ENCODE data around the gene NFYB.
"Not testable (repeated sequence)": the region's sequence is repeated elsewhere in the genome, so short reads cannot be mapped to it uniquely, and the experiment has no call there.

Gene NFYB

GRCh38 chr12:104165801-104166200 lies 27.8 kb upstream of the NFYB start:
- Histone ChIP-seq H3K4me3 (ENCODE audit: low read depth, low read length, poor library complexity, severe bottlenecking) (no peak overlapping the region), H3K9me3 (ENCODE audit: low read length) (no peaks in the 10 kb centered on the region), H3K4me2 (ENCODE audit: low read length) (no peak overlapping the region), H3K9ac (ENCODE audit: low read length) (no peak overlapping the region), H3K27ac (ENCODE audit: low read depth, low read length, poor library complexity, severe bottlenecking) (no peak overlapping the region), H3K4me1 (ENCODE audit: insufficient read depth, low read length, severe bottlenecking) (no peaks in the 10 kb centered on the region), H3K27me3 (ENCODE audit: insufficient read depth, low read length) (no peaks in the 10 kb centered on the region), H4K20me1 (ENCODE audit: insufficient read depth, low read length) (no peaks in the 10 kb centered on the region), H3K36me3 (ENCODE audit: insufficient read depth, low read length) (no peaks in the 10 kb centered on the region), H3F3A (ENCODE audit: insufficient read depth, low read length) (no peaks in the 10 kb centered on the region), H3K79me2 (ENCODE audit: insufficient read depth, low read length) (no peaks in the 10 kb centered on the region), H2AFZ (ENCODE audit: low read length) (no peak overlapping the region), H3K9me2 (ENCODE audit: low read depth, low read length) (no peaks in the 10 kb centered on the region)
- TF ChIP-seq, protein P1, sequence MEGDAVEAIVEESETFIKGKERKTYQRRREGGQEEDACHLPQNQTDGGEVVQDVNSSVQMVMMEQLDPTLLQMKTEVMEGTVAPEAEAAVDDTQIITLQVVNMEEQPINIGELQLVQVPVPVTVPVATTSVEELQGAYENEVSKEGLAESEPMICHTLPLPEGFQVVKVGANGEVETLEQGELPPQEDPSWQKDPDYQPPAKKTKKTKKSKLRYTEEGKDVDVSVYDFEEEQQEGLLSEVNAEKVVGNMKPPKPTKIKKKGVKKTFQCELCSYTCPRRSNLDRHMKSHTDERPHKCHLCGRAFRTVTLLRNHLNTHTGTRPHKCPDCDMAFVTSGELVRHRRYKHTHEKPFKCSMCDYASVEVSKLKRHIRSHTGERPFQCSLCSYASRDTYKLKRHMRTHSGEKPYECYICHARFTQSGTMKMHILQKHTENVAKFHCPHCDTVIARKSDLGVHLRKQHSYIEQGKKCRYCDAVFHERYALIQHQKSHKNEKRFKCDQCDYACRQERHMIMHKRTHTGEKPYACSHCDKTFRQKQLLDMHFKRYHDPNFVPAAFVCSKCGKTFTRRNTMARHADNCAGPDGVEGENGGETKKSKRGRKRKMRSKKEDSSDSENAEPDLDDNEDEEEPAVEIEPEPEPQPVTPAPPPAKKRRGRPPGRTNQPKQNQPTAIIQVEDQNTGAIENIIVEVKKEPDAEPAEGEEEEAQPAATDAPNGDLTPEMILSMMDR (IDR thresholded peaks at IDR 0.05; ENCODE audit: low read length): no peak
- TF ChIP-seq EZH2 (IDR thresholded peaks at IDR 0.05; ENCODE audit: borderline replicate concordance, low read length): no peak

GRCh38 chr12:104164634-104165033 lies 26.6 kb upstream of the NFYB start:
- TF ChIP-seq, protein P1 (IDR thresholded peaks at IDR 0.05; ENCODE audit: low read length): no peak
- TF ChIP-seq EZH2 (IDR thresholded peaks at IDR 0.05; ENCODE audit: borderline replicate concordance, low read length): no peak
- Histone ChIP-seq H4K20me1 (ENCODE audit: insufficient read depth, low read length) (no peaks in the 10 kb centered on the region), H3K9me2 (ENCODE audit: low read depth, low read length) (no peaks in the 10 kb centered on the region), H3K27ac (ENCODE audit: low read depth, low read length, poor library complexity, severe bottlenecking) (no peak overlapping the region), H2AFZ (ENCODE audit: low read length) (no peak overlapping the region), H3K4me3 (ENCODE audit: low read depth, low read length, poor library complexity, severe bottlenecking) (no peak overlapping the region), H3K4me2 (ENCODE audit: low read length) (no peak overlapping the region), H3K79me2 (ENCODE audit: insufficient read depth, low read length) (no peaks in the 10 kb centered on the region), H3K4me1 (ENCODE audit: insufficient read depth, low read length, severe bottlenecking) (no peaks in the 10 kb centered on the region), H3F3A (ENCODE audit: insufficient read depth, low read length) (no peaks in the 10 kb centered on the region), H3K9ac (ENCODE audit: low read length) (no peak overlapping the region), H3K27me3 (ENCODE audit: insufficient read depth, low read length) (no peaks in the 10 kb centered on the region), H3K36me3 (ENCODE audit: insufficient read depth, low read length) (no peaks in the 10 kb centered on the region), H3K9me3 (ENCODE audit: low read length) (no peaks in the 10 kb centered on the region)

DNA sequence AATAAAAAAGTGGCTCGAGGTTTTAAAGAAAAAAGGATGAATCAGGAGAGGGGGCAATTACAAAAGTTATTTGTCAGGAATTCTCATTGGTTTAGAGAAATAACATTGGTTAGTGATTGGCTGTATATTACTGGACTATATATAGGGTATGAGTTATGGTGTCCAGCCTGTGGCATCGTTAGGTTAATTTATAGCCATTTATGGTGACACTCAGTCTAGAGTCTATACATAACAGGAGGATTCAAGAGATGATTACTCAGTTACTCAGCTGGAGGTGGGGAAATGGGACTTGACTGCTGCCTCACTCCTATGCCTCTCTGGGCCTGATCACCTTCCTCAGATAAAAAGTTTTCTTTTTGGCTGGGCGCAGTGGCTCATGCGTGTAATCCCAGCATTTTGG lies 25.6 kb upstream of the NFYB start:
- Histone ChIP-seq H3K9ac (ENCODE audit: low read length) (no peak overlapping the region), H3K4me1 (ENCODE audit: insufficient read depth, low read length, severe bottlenecking) (no peaks in the 10 kb centered on the region), H2AFZ (ENCODE audit: low read length) (no peak overlapping the region), H3K4me3 (ENCODE audit: low read depth, low read length, poor library complexity, severe bottlenecking) (no peak overlapping the region), H3F3A (ENCODE audit: insufficient read depth, low read length) (no peaks in the 10 kb centered on the region), H3K4me2 (ENCODE audit: low read length) (no peak overlapping the region), H3K9me2 (ENCODE audit: low read depth, low read length) (no peaks in the 10 kb centered on the region), H3K27me3 (ENCODE audit: insufficient read depth, low read length) (no peaks in the 10 kb centered on the region), H3K36me3 (ENCODE audit: insufficient read depth, low read length) (no peaks in the 10 kb centered on the region), H3K9me3 (ENCODE audit: low read length) (no peaks in the 10 kb centered on the region), H4K20me1 (ENCODE audit: insufficient read depth, low read length) (no peaks in the 10 kb centered on the region), H3K79me2 (ENCODE audit: insufficient read depth, low read length) (no peaks in the 10 kb centered on the region), H3K27ac (ENCODE audit: low read depth, low read length, poor library complexity, severe bottlenecking) (no peak overlapping the region)
- TF ChIP-seq, protein P1 (IDR thresholded peaks at IDR 0.05; ENCODE audit: low read length): no peak
- TF ChIP-seq EZH2 (IDR thresholded peaks at IDR 0.05; ENCODE audit: borderline replicate concordance, low read length): no peak

- H3K9me3 ChIP-seq (ENCODE audit: low read length); H3K4me1 ChIP-seq (ENCODE audit: insufficient read depth, low read length, severe bottlenecking); H2AFZ ChIP-seq (ENCODE audit: low read length); H3K27me3 ChIP-seq (ENCODE audit: insufficient read depth, low read length); H3K79me2 ChIP-seq (ENCODE audit: insufficient read depth, low read length); H3F3A ChIP-seq (ENCODE audit: insufficient read depth, low read length); H3K36me3 ChIP-seq (ENCODE audit: insufficient read depth, low read length); H3K27ac ChIP-seq (ENCODE audit: low read depth, low read length, poor library complexity, severe bottlenecking); H4K20me1 ChIP-seq (ENCODE audit: insufficient read depth, low read length); H3K9ac ChIP-seq (ENCODE audit: low read length); H3K4me3 ChIP-seq (ENCODE audit: low read depth, low read length, poor library complexity, severe bottlenecking); H3K4me2 ChIP-seq (ENCODE audit: low read length); H3K9me2 ChIP-seq (ENCODE audit: low read depth, low read length): not testable (repeated sequence)
Measured at GRCh38 chr12:104163028-104163427, 25.0 kb upstream of the NFYB start.
